Measurements from ENCODE around the gene SPRY1. TPM values are rescaled to one million over a fixed set of nuclear protein-coding genes. Genes with fewer than 3 reads are reported as not detected.
A peak's percentile ranks its signal among the peaks of the same experiment; 100 is the strongest.

SPRY1 gene
- total RNA-seq, 4 donors from 2014 or later: 79.3 to 118 (median 98.4) TPM

- TF ChIP-seq CTCF (IDR thresholded peaks at IDR 0.05) (no peak), POLR2A (IDR thresholded peaks at IDR 0.05) (no peak), POLR2AphosphoS5 (IDR thresholded peaks at IDR 0.05) (no peak), EP300 (IDR thresholded peaks at IDR 0.05) (no peak)
- Histone ChIP-seq H3K27ac (peak overlapping the region in 3 of 4 donors; percentile 73 to 97 (median 94)), H3K4me1 (peaks cover 0 to 63% (median 3%) of the 10 kb centered on the region in 3 donors), H3K9me3 (no peaks in the 10 kb centered on the region), H3K36me3 (peaks cover 0 to 20% of the 10 kb centered on the region in 2 donors), H3K27me3 (no peaks in the 10 kb centered on the region), H3K4me3 (peak overlapping the region; percentile 19 to 82)
- 40 to 64% methylated on average over 4 to 7 of the region's 9 CpGs for WGBS, 2 donors (ENCODE audit: low coverage in 1 of 2)
- no peak for ATAC-seq
Observed at GRCh38 chr4:123401271-123402120, 4.9 kb downstream of the SPRY1 start.

GRCh38 chr4:123402121-123402465, 5.5 kb downstream of the SPRY1 start:
- H3K27me3 ChIP-seq: no peaks in the 10 kb centered on the region
- H3K4me1 ChIP-seq: peaks cover 0 to 69% (median 3%) of the 10 kb centered on the region in 3 donors
- TF ChIP-seq EP300 (IDR thresholded peaks at IDR 0.05) (no peak), POLR2A (IDR thresholded peaks at IDR 0.05) (peak in 1 of 2 donors; percentile 9), CTCF (IDR thresholded peaks at IDR 0.05) (no peak)
- H3K9me3 ChIP-seq: no peaks in the 10 kb centered on the region
- no peak for ATAC-seq
- WGBS, 2 donors (ENCODE audit: low coverage in 1 of 2): 40 to 83% methylated on average over 1 to 2 of the region's 3 CpGs
- H3K27ac ChIP-seq: peak overlapping the region in 3 of 4 donors; percentile 73 to 97 (median 94)
- H3K4me3 ChIP-seq: peak overlapping the region; percentile 4 to 82
- H3K36me3 ChIP-seq: peaks cover 0 to 20% of the 10 kb centered on the region in 2 donors

GRCh38 chr4:123403080-123403604, 6.5 kb downstream of the SPRY1 start:
- Histone ChIP-seq H3K9me3 (no peaks in the 10 kb centered on the region), H3K4me1 (peaks cover 0 to 73% (median 3%) of the 10 kb centered on the region in 3 donors), H3K36me3 (peaks cover 0 to 20% of the 10 kb centered on the region in 2 donors), H3K27me3 (no peaks in the 10 kb centered on the region), H3K4me3 (peak overlapping the region in 1 of 2 donors; percentile 82), H3K27ac (peak overlapping the region in 2 of 4 donors; percentile 56 to 97)
- ATAC-seq: no peak
- 65 to 82% methylated on average over 3 of the region's 3 CpGs for WGBS, 2 donors (ENCODE audit: low coverage in 1 of 2)
- TF ChIP-seq POLR2A (IDR thresholded peaks at IDR 0.05) (no peak), CTCF (IDR thresholded peaks at IDR 0.05) (no peak), POLR2AphosphoS5 (IDR thresholded peaks at IDR 0.05) (no peak), EP300 (IDR thresholded peaks at IDR 0.05) (no peak)

- H3K4me3 ChIP-seq: peak overlapping the region; percentile 25 to 82
- peaks cover 0 to 20% of the 10 kb centered on the region in 2 donors for H3K36me3 ChIP-seq
Observed at GRCh38 chr4:123404533-123404932, 7.9 kb downstream of the SPRY1 start.

More at GRCh38 chr4:123404533-123404932, 7.9 kb downstream of the SPRY1 start:
- TF ChIP-seq EP300 (IDR thresholded peaks at IDR 0.05) (no peak), POLR2A (IDR thresholded peaks at IDR 0.05) (no peak), POLR2AphosphoS5 (IDR thresholded peaks at IDR 0.05) (no peak), CTCF (IDR thresholded peaks at IDR 0.05) (no peak)
- Histone ChIP-seq H3K9me3 (no peaks in the 10 kb centered on the region), H3K4me1 (peaks cover 0 to 73% (median 3%) of the 10 kb centered on the region in 3 donors), H3K27me3 (no peaks in the 10 kb centered on the region), H3K27ac (peak overlapping the region; percentile 40 to 97 (median 52))
- ATAC-seq: no peak
- 56 to 70% methylated on average over 3 to 4 of the region's 4 CpGs for WGBS, 2 donors (ENCODE audit: low coverage in 1 of 2)
